Endodermal cell (in vitro differentiated cells): ENCODE results near the gene PLEKHA5. TPM values are rescaled to one million over a fixed set of nuclear protein-coding genes. Genes with fewer than 3 reads are reported as not detected.

ENCODE experiments used
- DNase-seq: peaks from one replicate; pipeline ENCODE4 v3.0.0-alpha.2; 2017
- H3K27ac ChIP-seq: 2 replicates; pipeline ENCODE4 v1.5.1; 2013; ENCODE audit warnings: mild to moderate bottlenecking, low read depth, low read length, moderate library complexity
- H3K27me3 ChIP-seq: 2 replicates; pipeline ENCODE4 v1.6.1; 2013; ENCODE audit warnings: mild to moderate bottlenecking, low read length, moderate library complexity; ENCODE audit not compliant: insufficient read depth, control insufficient read depth, poor library complexity, severe bottlenecking
- H3K36me3 ChIP-seq: 2 replicates; pipeline ENCODE4 v1.7.0; 2013; ENCODE audit warnings: mild to moderate bottlenecking, low read length, moderate library complexity; ENCODE audit not compliant: control insufficient read depth, insufficient read depth
- H3K4me1 ChIP-seq: one replicate; pipeline ENCODE4 v1.7.0; 2013; ENCODE audit warnings: low read length; ENCODE audit not compliant: control insufficient read depth, insufficient read depth
- H3K4me3 ChIP-seq: 2 replicates; pipeline ENCODE4 v1.5.1; 2013; ENCODE audit warnings: mild to moderate bottlenecking, low read length, moderate library complexity
- H3K9ac ChIP-seq: 2 replicates; pipeline ENCODE4 v1.6.1; 2013; ENCODE audit warnings: mild to moderate bottlenecking, low read length, moderate library complexity; ENCODE audit not compliant: poor library complexity, severe bottlenecking; ENCODE audit errors: extremely low read depth
- H3K9me3 ChIP-seq: 2 replicates; pipeline ENCODE4 v1.6.1; 2013; ENCODE audit warnings: mild to moderate bottlenecking, low read length, moderate library complexity; ENCODE audit not compliant: control insufficient read depth
- H3K27ac Mint-ChIP-seq: 2 replicates; pipeline ENCODE4 v1.8.0; 2020; ENCODE audit warnings: mixed read lengths
- H3K27me3 Mint-ChIP-seq: 2 replicates; pipeline ENCODE4 v1.8.0; 2021; ENCODE audit warnings: mild to moderate bottlenecking, mixed read lengths; ENCODE audit not compliant: insufficient read depth
- H3K36me3 Mint-ChIP-seq: 2 replicates; pipeline ENCODE4 v1.8.0; 2020; ENCODE audit warnings: low read depth, mixed read lengths
- H3K4me1 Mint-ChIP-seq: 2 replicates; pipeline ENCODE4 v1.8.0; 2020; ENCODE audit warnings: mixed read lengths
- H3K4me3 Mint-ChIP-seq: 2 replicates; pipeline ENCODE4 v1.8.0; 2020; ENCODE audit warnings: mild to moderate bottlenecking, moderate library complexity, mixed read lengths
- H3K9me3 Mint-ChIP-seq: 2 replicates; pipeline ENCODE4 v1.8.0; 2020; ENCODE audit warnings: mild to moderate bottlenecking, mixed read lengths
- WGBS, 2 experiments: methylation state at CpG; one replicate each; pipeline versions ENCODE4 v1.1.5 to v1.1.7; 2013; ENCODE audit warnings: missing lambda C conversion rate in 2 of 2, mixed read lengths in 1 of 2; ENCODE audit not compliant: insufficient coverage in 1 of 2, insufficient read length in 1 of 2; 5-methylcytosine and 5-hydroxymethylcytosine counted together
- total RNA-seq, 2 donors: library from RNA; stranded (reverse); fragmentation: NEBNext Ultra II Directional in 1 of 2; extraction: Animal tissue kit (Norgen Biotek cat#: 25700) in 1 of 2; gene quantifications; 2 replicates in 1 of 2; 3 replicates in 1 of 2; pipeline ENCODE4 v1.2.1, GENCODE V29; 2021
- TF ChIP-seq, protein P1 (sequence below): fragments of 200-600 bp; sonication (generic); conservative IDR thresholded peaks from 2 replicates; pipeline ENCODE4 v1.5.0; 2021; ENCODE audit warnings: antibody characterized with exemption, mild to moderate bottlenecking

Gene PLEKHA5
- total RNA-seq, 2 donors from 2014 or later: 48.5 to 139 TPM

DNA sequence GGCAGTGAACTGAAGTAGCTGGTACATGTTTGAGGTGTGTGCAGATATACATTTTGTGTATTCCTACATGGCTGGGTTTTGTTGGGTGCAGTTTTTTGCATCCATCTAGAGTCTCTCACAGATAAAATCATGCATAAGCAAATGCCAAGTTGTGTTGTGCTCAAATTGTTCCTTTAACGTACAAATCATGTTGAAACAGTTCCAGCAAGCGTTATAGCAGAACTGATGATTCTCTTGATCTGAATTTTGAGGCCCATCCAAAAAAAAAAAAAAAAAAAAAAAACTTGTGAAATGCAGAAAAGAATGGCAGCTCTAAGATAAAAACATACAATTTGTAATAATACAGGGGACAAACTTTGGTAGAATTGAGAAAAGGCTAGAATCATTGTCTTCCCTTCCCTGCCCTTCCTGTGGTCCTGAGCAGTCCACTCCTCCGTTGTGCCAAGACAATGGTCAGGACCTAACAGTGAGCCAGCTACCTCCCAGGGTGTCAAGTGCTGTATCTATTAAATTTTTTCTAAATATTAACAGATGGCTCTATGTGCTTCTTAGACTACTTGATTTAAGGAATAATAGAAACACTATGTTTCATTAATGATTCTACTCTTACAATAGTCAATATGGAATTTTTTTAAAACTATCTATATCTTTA lies 122.1 kb downstream of the PLEKHA5 start:
- no peak overlapping the region for H3K27ac ChIP-seq
- no peaks in the 10 kb centered on the region for H3K4me1 ChIP-seq
- no peaks in the 10 kb centered on the region for H3K27me3 ChIP-seq
- no peaks in the 10 kb centered on the region for H3K27me3 Mint-ChIP-seq
- H3K36me3 ChIP-seq: peaks cover 6% of the 10 kb centered on the region
- H3K9me3 Mint-ChIP-seq: no peaks in the 10 kb centered on the region
- H3K36me3 Mint-ChIP-seq: peaks cover 12% of the 10 kb centered on the region
- TF ChIP-seq, protein P1, sequence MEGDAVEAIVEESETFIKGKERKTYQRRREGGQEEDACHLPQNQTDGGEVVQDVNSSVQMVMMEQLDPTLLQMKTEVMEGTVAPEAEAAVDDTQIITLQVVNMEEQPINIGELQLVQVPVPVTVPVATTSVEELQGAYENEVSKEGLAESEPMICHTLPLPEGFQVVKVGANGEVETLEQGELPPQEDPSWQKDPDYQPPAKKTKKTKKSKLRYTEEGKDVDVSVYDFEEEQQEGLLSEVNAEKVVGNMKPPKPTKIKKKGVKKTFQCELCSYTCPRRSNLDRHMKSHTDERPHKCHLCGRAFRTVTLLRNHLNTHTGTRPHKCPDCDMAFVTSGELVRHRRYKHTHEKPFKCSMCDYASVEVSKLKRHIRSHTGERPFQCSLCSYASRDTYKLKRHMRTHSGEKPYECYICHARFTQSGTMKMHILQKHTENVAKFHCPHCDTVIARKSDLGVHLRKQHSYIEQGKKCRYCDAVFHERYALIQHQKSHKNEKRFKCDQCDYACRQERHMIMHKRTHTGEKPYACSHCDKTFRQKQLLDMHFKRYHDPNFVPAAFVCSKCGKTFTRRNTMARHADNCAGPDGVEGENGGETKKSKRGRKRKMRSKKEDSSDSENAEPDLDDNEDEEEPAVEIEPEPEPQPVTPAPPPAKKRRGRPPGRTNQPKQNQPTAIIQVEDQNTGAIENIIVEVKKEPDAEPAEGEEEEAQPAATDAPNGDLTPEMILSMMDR: no peak
- H3K4me1 Mint-ChIP-seq: peaks cover 6% of the 10 kb centered on the region
- WGBS, 2 experiments: 88 to 100% methylated on average over 1 to 3 of the region's 3 CpGs
- peak overlapping the region; percentile 50 for H3K27ac Mint-ChIP-seq
- H3K9ac ChIP-seq: no peak overlapping the region
- H3K4me3 Mint-ChIP-seq: no peak overlapping the region
- H3K9me3 ChIP-seq: no peaks in the 10 kb centered on the region
- DNase-seq: no peak
- H3K4me3 ChIP-seq: no peak overlapping the region

- Mint-ChIP-seq H3K36me3 (peaks cover 58% of the 10 kb centered on the region), H3K27me3 (no peaks in the 10 kb centered on the region), H3K4me1 (peaks cover 6% of the 10 kb centered on the region), H3K9me3 (no peaks in the 10 kb centered on the region), H3K27ac (no peak overlapping the region), H3K4me3 (no peak overlapping the region)
- TF ChIP-seq, protein P1: no peak
- DNase-seq: no peak
- H3K9ac ChIP-seq: no peak overlapping the region
- H3K36me3 ChIP-seq: peaks cover 32% of the 10 kb centered on the region
- no peaks in the 10 kb centered on the region for H3K4me1 ChIP-seq
- H3K4me3 ChIP-seq: no peak overlapping the region
- WGBS, 2 experiments: 96 to 100% methylated on average over 1 to 2 of the region's 2 CpGs
- no peaks in the 10 kb centered on the region for H3K9me3 ChIP-seq
- H3K27me3 ChIP-seq: no peaks in the 10 kb centered on the region
- no peak overlapping the region for H3K27ac ChIP-seq
Measured at GRCh38 chr12:19260135-19260534, 130.6 kb downstream of the PLEKHA5 start.

DNA sequence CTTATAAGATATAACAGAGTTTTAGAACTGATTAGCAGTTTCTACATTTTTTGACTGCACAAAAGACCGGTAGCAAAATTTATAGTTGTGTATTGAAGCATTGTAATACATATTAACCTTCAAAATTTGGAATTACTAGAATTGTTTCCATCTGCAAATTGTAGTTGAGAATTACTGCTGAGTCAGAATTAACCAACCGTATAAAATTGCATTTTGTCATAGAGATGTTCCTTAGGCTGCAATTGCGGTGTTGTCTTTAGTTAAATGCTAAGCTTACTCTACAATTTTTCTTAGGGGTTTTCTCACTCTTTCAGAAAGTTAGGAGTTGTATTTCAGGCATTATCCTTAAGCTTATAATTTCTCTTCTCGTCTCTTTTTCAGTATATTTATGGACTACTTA lies 132.2 kb downstream of the PLEKHA5 start:
- 89 to 100% methylated on average over 1 to 3 of the region's 4 CpGs for WGBS, 2 experiments
- H3K27me3 Mint-ChIP-seq: no peaks in the 10 kb centered on the region
- Histone ChIP-seq H3K9me3 (no peaks in the 10 kb centered on the region), H3K4me3 (no peak overlapping the region), H3K9ac (no peak overlapping the region), H3K27ac (no peak overlapping the region), H3K36me3 (peaks cover 32% of the 10 kb centered on the region), H3K27me3 (no peaks in the 10 kb centered on the region), H3K4me1 (no peaks in the 10 kb centered on the region)
- H3K27ac Mint-ChIP-seq: no peak overlapping the region
- H3K36me3 Mint-ChIP-seq: peaks cover 59% of the 10 kb centered on the region
- TF ChIP-seq, protein P1: no peak
- no peaks in the 10 kb centered on the region for H3K9me3 Mint-ChIP-seq
- DNase-seq: no peak
- H3K4me3 Mint-ChIP-seq: no peak overlapping the region
- peaks cover 6% of the 10 kb centered on the region for H3K4me1 Mint-ChIP-seq
